SK-N-SH (cell line): Measurements from ENCODE around the gene NF2.

Source experiments
- EP300 ChIP-seq, 2 experiments: IDR thresholded peaks; 2 replicates each; pipeline versions ENCODE4 v1.4.0 to v1.6.1; 2012; ENCODE audit warnings: borderline replicate concordance in 1 of 2, low read depth in 1 of 2, low read length in 1 of 2
- FOXM1 ChIP-seq: IDR thresholded peaks from 2 replicates; pipeline ENCODE4 v1.4.0; 2012; ENCODE audit warnings: low read depth, mild to moderate bottlenecking
- JUND ChIP-seq: IDR thresholded peaks from 2 replicates; pipeline ENCODE4 v1.4.0; 2012
- POLR2AphosphoS5 ChIP-seq: IDR thresholded peaks from 2 replicates; pipeline ENCODE4 v1.6.1; 2012; ENCODE audit warnings: low read depth, low read length
- RFX5 ChIP-seq: IDR thresholded peaks from 2 replicates; pipeline ENCODE4 v1.6.1; 2012; ENCODE audit warnings: mild to moderate bottlenecking, improper control_type of control experiment, low read length
- TAF1 ChIP-seq: IDR thresholded peaks from 2 replicates; pipeline ENCODE4 v1.6.1; 2012; ENCODE audit warnings: low read depth, mild to moderate bottlenecking, low read length, moderate library complexity, borderline replicate concordance
- TCF12 ChIP-seq: IDR thresholded peaks from 2 replicates; pipeline ENCODE4 v1.4.0; 2012
- TF ChIP-seq, protein P1 (sequence below): fragments of 200-600 bp; sonication (generic); IDR thresholded peaks from 2 replicates; pipeline ENCODE4 v1.6.1; 2017; ENCODE audit warnings: antibody characterized with exemption, mild to moderate bottlenecking, moderate library complexity
- TF ChIP-seq, protein P2 (sequence below): IDR thresholded peaks from 2 replicates; pipeline ENCODE4 v1.4.0; 2012; ENCODE audit warnings: low read depth
- TF ChIP-seq, protein P3 (sequence below): IDR thresholded peaks from 2 replicates; pipeline ENCODE4 v1.4.0; 2012; ENCODE audit warnings: low read depth, borderline replicate concordance

DNA sequence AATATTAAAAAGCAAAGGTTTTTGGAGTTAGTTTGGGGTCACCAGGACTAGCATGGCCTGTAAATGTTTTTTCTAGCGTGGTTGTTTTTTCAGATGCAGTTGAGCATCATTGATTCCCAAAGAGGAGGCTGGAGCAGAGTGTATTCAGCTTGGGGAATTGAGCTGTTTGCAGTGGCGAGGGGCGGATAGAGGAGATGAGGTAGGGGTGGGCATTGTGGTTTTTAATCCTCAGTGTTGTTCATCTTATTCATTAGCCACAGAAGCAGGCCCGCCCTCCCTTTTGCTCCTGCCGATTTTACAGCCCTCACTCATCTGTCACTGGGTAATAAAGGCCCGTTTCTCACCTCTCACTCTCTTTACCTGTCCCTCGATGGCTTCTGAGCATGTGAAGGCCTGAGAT lies 51.4 kb downstream of the NF2 start:
- TF ChIP-seq FOXM1 = no peak
- TF ChIP-seq POLR2AphosphoS5 = no peak
- no peak for TF ChIP-seq TAF1
- TF ChIP-seq EP300 (IDR thresholded peaks at IDR 0.05; ENCODE audit: borderline replicate concordance in 1 of 2, low read depth in 1 of 2, low read length in 1 of 2) = no peak
- TF ChIP-seq, protein P1, sequence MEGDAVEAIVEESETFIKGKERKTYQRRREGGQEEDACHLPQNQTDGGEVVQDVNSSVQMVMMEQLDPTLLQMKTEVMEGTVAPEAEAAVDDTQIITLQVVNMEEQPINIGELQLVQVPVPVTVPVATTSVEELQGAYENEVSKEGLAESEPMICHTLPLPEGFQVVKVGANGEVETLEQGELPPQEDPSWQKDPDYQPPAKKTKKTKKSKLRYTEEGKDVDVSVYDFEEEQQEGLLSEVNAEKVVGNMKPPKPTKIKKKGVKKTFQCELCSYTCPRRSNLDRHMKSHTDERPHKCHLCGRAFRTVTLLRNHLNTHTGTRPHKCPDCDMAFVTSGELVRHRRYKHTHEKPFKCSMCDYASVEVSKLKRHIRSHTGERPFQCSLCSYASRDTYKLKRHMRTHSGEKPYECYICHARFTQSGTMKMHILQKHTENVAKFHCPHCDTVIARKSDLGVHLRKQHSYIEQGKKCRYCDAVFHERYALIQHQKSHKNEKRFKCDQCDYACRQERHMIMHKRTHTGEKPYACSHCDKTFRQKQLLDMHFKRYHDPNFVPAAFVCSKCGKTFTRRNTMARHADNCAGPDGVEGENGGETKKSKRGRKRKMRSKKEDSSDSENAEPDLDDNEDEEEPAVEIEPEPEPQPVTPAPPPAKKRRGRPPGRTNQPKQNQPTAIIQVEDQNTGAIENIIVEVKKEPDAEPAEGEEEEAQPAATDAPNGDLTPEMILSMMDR = no peak
- TF ChIP-seq, protein P2, sequence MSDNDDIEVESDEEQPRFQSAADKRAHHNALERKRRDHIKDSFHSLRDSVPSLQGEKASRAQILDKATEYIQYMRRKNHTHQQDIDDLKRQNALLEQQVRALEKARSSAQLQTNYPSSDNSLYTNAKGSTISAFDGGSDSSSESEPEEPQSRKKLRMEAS = no peak
- TF ChIP-seq RFX5 = no peak
- no peak for TF ChIP-seq TCF12
- no peak for TF ChIP-seq JUND
- TF ChIP-seq, protein P3, sequence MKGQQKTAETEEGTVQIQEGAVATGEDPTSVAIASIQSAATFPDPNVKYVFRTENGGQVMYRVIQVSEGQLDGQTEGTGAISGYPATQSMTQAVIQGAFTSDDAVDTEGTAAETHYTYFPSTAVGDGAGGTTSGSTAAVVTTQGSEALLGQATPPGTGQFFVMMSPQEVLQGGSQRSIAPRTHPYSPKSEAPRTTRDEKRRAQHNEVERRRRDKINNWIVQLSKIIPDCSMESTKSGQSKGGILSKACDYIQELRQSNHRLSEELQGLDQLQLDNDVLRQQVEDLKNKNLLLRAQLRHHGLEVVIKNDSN = no peak
